ENCODE results near the gene AATF. TPM values are rescaled to one million over a fixed set of nuclear protein-coding genes. Genes with fewer than 3 reads are reported as not detected.

Gene AATF
- total and polyA plus RNA-seq, 9 of the 15 experiments (the other 6 are each of a cell fraction or from before 2014, with no cell fraction given) = 34.5 to 133 (median 90.1) TPM

DNA sequence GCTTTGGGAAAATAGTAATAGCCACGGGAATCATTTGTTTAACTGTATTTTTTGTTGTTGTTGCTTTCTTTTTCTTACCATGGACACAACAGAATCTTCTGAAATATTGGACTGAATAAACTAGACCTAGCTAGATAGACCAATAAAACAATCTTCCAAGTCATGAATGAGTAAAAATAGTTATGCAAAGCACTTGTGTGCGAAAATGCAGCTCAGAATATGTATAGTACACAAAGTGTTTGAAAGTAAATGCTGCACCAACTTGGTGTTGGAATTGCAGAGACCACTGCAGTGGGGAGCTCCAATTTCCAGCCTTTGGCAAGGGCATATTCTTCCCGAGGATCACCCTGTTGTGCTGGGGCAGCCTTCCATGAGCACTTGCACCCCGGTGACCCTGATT is 68.0 kb downstream of the AATF start:
- Histone ChIP-seq H3K4me2 (ENCODE audit: insufficient read depth, low read length) (no peak overlapping the region), H3K79me2 (ENCODE audit: control insufficient read depth, insufficient read depth, low read length) (peaks cover 6% of the 10 kb centered on the region; the same call in 2 of the 3 replicates), H3K9me3 (replicated peaks; ENCODE audit: control insufficient read depth, insufficient read depth, low read depth, low read length) (no peaks in the 10 kb centered on the region), H3K27me3 (ENCODE audit: control insufficient read depth in 2 of 2, insufficient read depth in 2 of 2, low read length in 2 of 2) (no peaks in the 10 kb centered on the region), H3K36me3 (ENCODE audit: control insufficient read depth, insufficient read depth, low read length) (peaks cover 28% of the 10 kb centered on the region), H4K20me1 (replicated peaks; ENCODE audit: control insufficient read depth, insufficient read depth, low read length) (no peaks in the 10 kb centered on the region), H3K4me3 (no peak overlapping the region), H3K27ac (ENCODE audit: extremely low read depth, low read depth, low read length) (no peak overlapping the region), H3K9me1 (ENCODE audit: control insufficient read depth, insufficient read depth, low read length) (no peaks in the 10 kb centered on the region), H3K9ac (ENCODE audit: insufficient read depth in 1 of 2, low read depth in 2 of 2, low read length in 2 of 2) (peak overlapping the region in 1 of 2 experiments; percentile 60; a peak in 1 of 4 replicates), H2AFZ (ENCODE audit: low read depth, low read length) (no peak overlapping the region), H3K4me1 (replicated peaks in 1 of 2; ENCODE audit: control insufficient read depth in 2 of 2, insufficient read depth in 2 of 2, low read length in 2 of 2) (peaks cover 5% of the 10 kb centered on the region in 2 experiments; a peak in 2 of 5 replicates)
- TF ChIP-seq, protein P1, sequence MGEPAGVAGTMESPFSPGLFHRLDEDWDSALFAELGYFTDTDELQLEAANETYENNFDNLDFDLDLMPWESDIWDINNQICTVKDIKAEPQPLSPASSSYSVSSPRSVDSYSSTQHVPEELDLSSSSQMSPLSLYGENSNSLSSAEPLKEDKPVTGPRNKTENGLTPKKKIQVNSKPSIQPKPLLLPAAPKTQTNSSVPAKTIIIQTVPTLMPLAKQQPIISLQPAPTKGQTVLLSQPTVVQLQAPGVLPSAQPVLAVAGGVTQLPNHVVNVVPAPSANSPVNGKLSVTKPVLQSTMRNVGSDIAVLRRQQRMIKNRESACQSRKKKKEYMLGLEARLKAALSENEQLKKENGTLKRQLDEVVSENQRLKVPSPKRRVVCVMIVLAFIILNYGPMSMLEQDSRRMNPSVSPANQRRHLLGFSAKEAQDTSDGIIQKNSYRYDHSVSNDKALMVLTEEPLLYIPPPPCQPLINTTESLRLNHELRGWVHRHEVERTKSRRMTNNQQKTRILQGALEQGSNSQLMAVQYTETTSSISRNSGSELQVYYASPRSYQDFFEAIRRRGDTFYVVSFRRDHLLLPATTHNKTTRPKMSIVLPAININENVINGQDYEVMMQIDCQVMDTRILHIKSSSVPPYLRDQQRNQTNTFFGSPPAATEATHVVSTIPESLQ (CRISPR knock-in tag; IDR thresholded peaks at IDR 0.05) = no peak
- TF ChIP-seq SMARCA4 (IDR thresholded peaks at IDR 0.05) (no peak), ZNF347 (CRISPR knock-in tag; IDR thresholded peaks at IDR 0.05; ENCODE audit: low read depth) (no peak), FOXK2 (conservative IDR thresholded peaks at IDR 0.05 in 1 of 2, IDR thresholded peaks at IDR 0.05 in 1 of 2; ENCODE audit: low read depth in 2 of 2) (no peak), TEAD4 (IDR thresholded peaks at IDR 0.05; ENCODE audit: low read length) (no peak), TEAD4 (CRISPR knock-in tag; IDR thresholded peaks at IDR 0.05; ENCODE audit: borderline replicate concordance) (no peak), CREBBP (IDR thresholded peaks at IDR 0.05; ENCODE audit: low read depth, low read length) (no peak), SP1 (CRISPR knock-in tag; IDR thresholded peaks at IDR 0.05) (no peak), KDM2B (CRISPR knock-in tag; IDR thresholded peaks at IDR 0.05) (no peak), XRCC5 (IDR thresholded peaks at IDR 0.05; ENCODE audit: low read depth, low read length) (no peak), ZFX (CRISPR knock-in tag; IDR thresholded peaks at IDR 0.05) (no peak), HOXB6 (CRISPR knock-in tag; IDR thresholded peaks at IDR 0.05; ENCODE audit: borderline replicate concordance) (no peak)
- BruUV-seq (replicated peaks) = no TSS peak
- POLR2A ChIA-PET = interaction anchor here (0.6 to 1.3 kb wide), 5 partner anchors 12 to 369 kb away, joined by 3 to 6 read pairs (median 4); no protein-coding TSS in a partner anchor
- CTCF ChIA-PET (ENCODE audit: low intra/inter-chr PET ratio) = no interaction called here
- no peak for ATAC-seq
- 68% methylated on average over 4 of the region's 4 CpGs for WGBS (ENCODE audit: insufficient coverage, low coverage, missing lambda C conversion rate)
- in situ Hi-C loops (cut with MboI) (no loop called here), intact Hi-C loops (cut with micrococcal nuclease) (no loop called here)
- FAIRE-seq = no peak
- DNase-seq (ENCODE audit: extremely low read depth in 1 of 4, low spot score in 3 of 4) = no peak
